Head of caudate nucleus (tissue), 42 donors: ENCODE data around the gene SPATA19.

ENCODE experiments used
- DNase-seq, 42 donors: peaks; one replicate each; pipeline versions ENCODE4 v3.0.0 to v3.0.0-alpha.2; 2020 to 2021; ENCODE audit warnings: mixed read lengths in 7 of 42
- intact Hi-C: fragments of 100-400 bp; cut with DNase I; formaldehyde crosslinking; loops from one replicate; pipeline ENCODE4 v1.15.0; 2022

SPATA19 gene

GRCh38 chr11:133825156-133825555 lies 20.2 kb downstream of the SPATA19 start:
- intact Hi-C loops = loop anchor here (10.0 kb wide), 1 partner anchor 690 kb away; no protein-coding TSS in a partner anchor
- DNase-seq = peak in 1 of 42 donors; percentile 32

DNA sequence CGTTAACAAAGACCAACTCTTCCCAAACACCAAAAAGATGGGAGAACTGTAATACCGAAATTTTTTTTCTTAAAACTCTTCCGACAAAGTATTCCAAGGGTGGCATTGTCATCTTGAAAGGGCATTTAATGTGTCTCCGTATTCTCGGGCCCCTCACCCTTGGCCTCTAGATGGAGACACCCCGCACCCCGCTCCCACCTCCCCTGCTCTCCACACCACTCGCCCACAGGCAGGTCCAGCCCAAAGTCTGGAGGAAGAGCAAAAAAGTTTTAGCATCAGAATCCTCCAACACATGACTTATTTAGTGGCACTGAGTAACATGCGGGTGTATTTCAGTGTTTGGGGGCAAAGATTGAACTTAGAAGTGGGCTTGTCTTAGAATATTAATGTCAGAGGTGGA lies 20.7 kb downstream of the SPATA19 start:
- intact Hi-C loops = loop anchor here (10.0 kb wide), 1 partner anchor 690 kb away; no protein-coding TSS in a partner anchor
- peak in 2 of 42 donors; percentile 27 to 28 for DNase-seq

DNA sequence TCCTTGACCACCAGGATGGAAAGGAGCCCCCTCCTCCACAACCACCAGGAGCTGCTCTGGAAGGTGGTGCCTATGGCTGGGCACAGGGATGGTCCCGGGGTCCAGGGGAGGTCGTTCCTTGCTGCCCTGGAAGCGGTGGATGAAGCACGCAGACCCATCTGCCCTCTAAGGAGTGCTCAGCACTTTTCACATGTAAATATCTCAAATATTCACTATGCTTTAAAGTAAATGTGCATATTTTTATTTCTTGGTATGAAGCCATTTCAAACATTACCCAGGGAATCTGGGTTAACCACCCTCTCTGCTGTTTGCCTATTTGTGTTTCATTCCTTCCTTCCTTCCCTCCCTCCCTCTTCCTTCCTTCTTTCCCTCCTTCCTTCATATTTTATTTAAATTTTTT lies 21.7 kb downstream of the SPATA19 start:
- no peak for DNase-seq
- intact Hi-C loops = loop anchor here (10.0 kb wide), 1 partner anchor 689 kb away; no protein-coding TSS in a partner anchor

DNA sequence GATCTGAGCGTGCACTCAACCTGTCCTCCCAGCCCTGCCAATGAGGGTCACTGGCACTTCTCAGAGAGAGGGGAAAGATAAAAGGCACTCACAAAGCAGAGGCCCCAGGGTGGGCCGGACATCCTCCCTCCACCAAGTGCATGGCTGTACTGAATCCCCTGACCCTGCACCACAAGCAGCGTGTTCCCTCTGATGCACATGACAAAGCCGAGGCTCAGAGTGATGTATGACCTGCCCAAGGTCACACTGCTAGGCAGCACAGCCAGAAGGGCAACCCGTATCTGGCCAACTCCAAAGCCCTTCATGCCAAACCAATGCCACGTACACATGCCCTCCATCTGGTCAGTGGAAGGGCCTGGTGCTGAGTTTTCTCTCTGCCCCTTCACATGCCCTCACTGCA lies 22.1 kb downstream of the SPATA19 start:
- peak in 1 of 42 donors; percentile 13 for DNase-seq
- intact Hi-C loops = loop anchor here (10.0 kb wide), 1 partner anchor 688 kb away; no protein-coding TSS in a partner anchor

GRCh38 chr11:133821776-133822175 lies 23.5 kb downstream of the SPATA19 start:
- intact Hi-C loops = loop anchor here (10.0 kb wide), 1 partner anchor 687 kb away; no protein-coding TSS in a partner anchor
- peak in 41 of 42 donors; percentile 48 to 85 (median 71) for DNase-seq

GRCh38 chr11:133819746-133820315 lies 25.5 kb downstream of the SPATA19 start:
- intact Hi-C loops = loop anchor here (10.0 kb wide), 1 partner anchor 685 kb away; no protein-coding TSS in a partner anchor
- no peak for DNase-seq

GRCh38 chr11:133819114-133819513 lies 26.2 kb downstream of the SPATA19 start:
- no peak for DNase-seq
- intact Hi-C loops = no loop called here

- no peak for DNase-seq
- intact Hi-C loops = no loop called here
Observed at GRCh38 chr11:133818302-133818701, 27.0 kb downstream of the SPATA19 start.

GRCh38 chr11:133817449-133817848 lies 27.9 kb downstream of the SPATA19 start:
- no peak for DNase-seq
- intact Hi-C loops = no loop called here

GRCh38 chr11:133816146-133816870 lies 29.0 kb downstream of the SPATA19 start:
- DNase-seq = no peak
- intact Hi-C loops = no loop called here

GRCh38 chr11:133815636-133816035 lies 29.7 kb downstream of the SPATA19 start:
- DNase-seq = no peak
- intact Hi-C loops = no loop called here

- intact Hi-C loops = no loop called here
- no peak for DNase-seq
Observed at GRCh38 chr11:133814588-133815100, 30.7 kb downstream of the SPATA19 start.

DNA sequence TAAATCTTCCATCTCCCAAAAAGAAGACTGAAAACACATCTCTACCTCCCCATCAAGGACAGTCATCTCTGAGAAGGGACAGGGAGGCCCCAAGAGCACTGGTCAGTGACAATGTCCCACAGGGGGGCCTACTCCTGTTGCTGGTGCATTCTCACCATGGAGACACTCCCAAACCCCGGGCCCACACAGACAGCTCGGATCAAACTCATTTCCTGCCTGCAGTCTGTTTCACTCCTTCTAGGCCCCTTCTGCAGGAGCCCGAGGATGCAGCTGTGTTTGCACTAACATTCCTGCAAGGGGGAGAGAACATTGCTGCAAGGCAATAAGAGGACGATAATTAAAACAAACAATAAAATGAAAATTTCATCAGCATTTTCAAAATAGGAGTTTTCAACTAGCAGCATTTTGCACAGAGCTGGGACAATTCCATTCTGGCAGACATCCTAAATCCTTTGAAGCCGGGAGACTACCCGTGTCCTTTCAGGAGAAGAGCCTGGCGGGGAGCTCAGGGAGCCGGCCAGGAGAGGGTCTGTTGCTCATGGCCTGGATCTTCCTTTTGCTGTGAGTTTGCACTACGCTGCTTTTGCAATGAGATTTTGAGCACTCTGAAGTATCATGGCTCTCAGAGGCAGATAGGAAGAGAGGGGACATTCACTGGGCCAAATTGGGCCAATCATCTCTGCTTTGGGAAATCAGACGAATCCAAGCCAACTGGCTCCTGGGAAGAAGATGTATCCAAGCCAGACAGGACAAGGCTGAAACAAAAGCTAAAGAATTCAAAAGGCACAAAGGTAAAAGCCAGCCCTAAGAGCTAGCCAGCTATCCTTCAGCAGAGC lies 33.2 kb downstream of the SPATA19 start:
- peak in 1 of 42 donors; percentile 34 for DNase-seq
- intact Hi-C loops = no loop called here

GRCh38 chr11:133810766-133811165 lies 34.5 kb downstream of the SPATA19 start:
- intact Hi-C loops = no loop called here
- peak in 1 of 42 donors; percentile 16 for DNase-seq

GRCh38 chr11:133809569-133810491 lies 35.5 kb downstream of the SPATA19 start:
- DNase-seq = peak in 28 of 42 donors; percentile 12 to 74 (median 39)
- intact Hi-C loops = no loop called here

GRCh38 chr11:133808393-133809140 lies 36.7 kb downstream of the SPATA19 start:
- DNase-seq = peak in 1 of 42 donors; percentile 7
- intact Hi-C loops = no loop called here

DNA sequence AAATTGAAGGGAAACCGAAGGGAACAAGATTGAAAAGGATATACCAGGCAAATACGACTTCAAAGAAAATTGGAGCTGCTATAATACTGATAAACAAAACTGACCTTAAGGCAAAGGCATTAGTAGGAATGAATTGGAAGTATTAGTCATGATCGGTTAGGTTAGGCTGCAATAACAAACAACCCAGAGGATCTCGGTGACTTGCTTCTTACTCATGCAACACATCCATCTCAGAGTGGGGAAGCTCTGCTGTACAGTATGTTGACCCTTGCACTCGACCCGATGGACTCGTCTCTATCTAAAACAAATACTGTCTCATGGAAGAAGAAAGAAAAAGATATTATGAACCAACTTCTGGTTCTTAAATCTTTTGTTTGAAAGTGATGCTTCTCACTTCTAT lies 42.3 kb downstream of the SPATA19 start:
- DNase-seq = peak in 1 of 42 donors; percentile 15
- intact Hi-C loops = no loop called here

DNA sequence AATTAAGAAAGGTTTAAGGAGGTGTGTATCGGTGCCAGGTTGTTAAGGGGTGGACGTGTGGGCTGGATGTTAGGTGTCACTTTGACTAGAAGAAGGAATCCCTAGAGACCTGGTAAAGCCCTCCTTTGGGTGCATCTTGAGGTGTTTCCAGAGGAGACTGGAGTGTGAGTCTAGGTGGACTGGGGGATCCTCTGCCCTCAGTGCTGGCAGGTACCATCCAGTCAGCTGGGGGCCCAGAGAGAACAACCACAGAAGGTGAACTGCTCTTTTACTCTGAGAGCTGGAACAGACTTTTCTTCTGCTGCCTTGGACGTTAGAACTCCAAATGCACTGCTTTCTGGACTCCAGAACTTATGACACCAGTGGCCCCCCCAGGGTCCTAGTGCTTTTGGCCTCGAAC lies 44.0 kb downstream of the SPATA19 start:
- intact Hi-C loops = no loop called here
- DNase-seq = no peak
